NB4 (cell line): Measurements from ENCODE around the gene ARHGAP29.

ENCODE experiments used
- CTCF ChIP-seq: IDR thresholded peaks from one replicate; pipeline ENCODE4 v1.5.1; 2012; ENCODE audit warnings: low read depth, low read length
- MYC ChIP-seq: IDR thresholded peaks from 2 replicates; pipeline ENCODE4 v1.6.1; 2011; ENCODE audit warnings: low read depth, low read length
- POLR2A ChIP-seq: IDR thresholded peaks from 2 replicates; pipeline ENCODE4 v1.6.1; 2011; ENCODE audit warnings: mild to moderate bottlenecking; ENCODE audit not compliant: insufficient read length; ENCODE audit errors: extremely low read depth

DNA sequence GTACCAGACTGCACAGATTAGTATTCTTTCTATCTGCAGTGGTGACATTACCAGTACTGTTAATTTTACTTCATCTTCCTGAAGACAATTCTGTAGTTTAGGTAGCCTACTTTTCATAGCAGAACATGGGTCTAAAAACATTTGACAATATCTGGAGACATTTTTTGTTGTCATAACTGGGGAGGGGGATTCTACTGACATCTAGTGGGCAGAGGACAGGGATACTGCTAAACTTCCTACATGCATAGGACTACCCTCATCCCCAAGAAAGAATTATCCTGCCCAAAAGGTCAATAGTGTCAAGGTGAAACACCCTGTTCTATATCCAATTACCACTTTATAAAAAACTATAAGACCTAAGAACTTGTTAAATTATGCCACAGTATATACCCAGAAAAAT, 3.4 kb upstream of the ARHGAP29 start:
- TF ChIP-seq CTCF (peak; percentile 47), POLR2A (no peak), MYC (no peak)
